SH-SY5Y (cell line): ENCODE measurements around the gene TNS4.

ENCODE experiments used
- GATA2 ChIP-seq: IDR thresholded peaks from 2 replicates; pipeline ENCODE4 v1.6.1; 2011; ENCODE audit warnings: mild to moderate bottlenecking, low read depth, low read length
- GATA3 ChIP-seq: IDR thresholded peaks from 2 replicates; pipeline ENCODE4 v1.6.1; 2011; ENCODE audit warnings: low read depth, mild to moderate bottlenecking, low read length, moderate library complexity

- TF ChIP-seq GATA2 (no peak), GATA3 (no peak)
Measured at GRCh38 chr17:40460968-40461731, 40.3 kb downstream of the TNS4 start.
